T-helper 2 cell treated with Interferon-gamma antibody and Interleukin-4, amounts not matched to agents 100 ng/mL and 5 ng/mL, for 36 hours (primary cell): ENCODE measurements around the gene IMPA2. TPM values are rescaled to one million over a fixed set of nuclear protein-coding genes. Genes with fewer than 3 reads are reported as not detected.

Source experiments
- intact Hi-C: fragments of 100-400 bp; cut with micrococcal nuclease; formaldehyde crosslinking; loops from one replicate; pipeline ENCODE4 v1.15.1; 2023
- total RNA-seq: library from RNA; stranded (reverse); gene quantifications from 2 replicates; pipeline ENCODE4 v1.2.3, GENCODE V29; 2022

IMPA2 gene
- total RNA-seq, 1 donor from 2014 or later, result 21.7 TPM

DNA sequence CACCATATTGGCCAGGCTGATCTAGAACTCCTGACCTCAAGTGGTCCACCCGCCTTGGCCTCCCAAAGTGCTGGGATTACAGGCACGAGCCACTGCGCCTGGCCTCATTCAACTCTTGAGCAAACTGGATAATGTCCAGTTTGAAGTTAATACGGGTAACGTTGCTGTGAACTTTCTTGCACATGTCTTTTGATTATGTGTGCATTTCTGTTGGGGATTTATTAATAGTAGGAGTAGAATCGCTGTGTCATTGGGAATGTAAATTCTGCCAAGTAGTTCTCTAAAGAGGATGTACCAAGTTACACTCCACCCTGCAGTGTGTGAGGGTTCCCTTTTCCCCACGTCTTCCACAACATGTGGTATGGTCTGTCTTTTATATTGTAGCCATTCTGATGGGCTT is 6.2 kb downstream of the IMPA2 start:
- intact Hi-C loops, result loop anchor here (10.0 kb wide), 1 partner anchor 1203 kb away; no protein-coding TSS in a partner anchor

DNA sequence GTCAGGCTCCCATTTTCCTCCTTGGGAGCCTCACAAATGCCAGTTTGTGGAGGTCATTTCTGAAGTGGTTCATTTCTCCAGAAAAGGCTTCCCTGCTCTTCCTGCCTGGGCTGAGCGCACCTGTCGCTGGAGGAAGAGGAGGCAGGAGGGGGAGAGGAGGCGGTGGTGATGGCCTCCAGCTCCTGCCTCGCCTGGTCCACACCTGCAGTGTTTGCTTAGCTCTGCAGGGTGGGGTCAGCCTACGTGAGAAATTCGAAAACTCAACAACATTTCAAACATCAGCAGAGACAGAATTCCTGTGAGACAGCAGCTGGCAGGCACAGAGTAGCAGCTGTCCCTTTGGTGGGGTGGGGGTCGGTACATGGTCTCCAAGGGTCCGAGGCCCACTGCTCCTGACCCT is 7.9 kb downstream of the IMPA2 start:
- intact Hi-C loops, result loop anchor here (10.0 kb wide), 1 partner anchor 1204 kb away; no protein-coding TSS in a partner anchor

DNA sequence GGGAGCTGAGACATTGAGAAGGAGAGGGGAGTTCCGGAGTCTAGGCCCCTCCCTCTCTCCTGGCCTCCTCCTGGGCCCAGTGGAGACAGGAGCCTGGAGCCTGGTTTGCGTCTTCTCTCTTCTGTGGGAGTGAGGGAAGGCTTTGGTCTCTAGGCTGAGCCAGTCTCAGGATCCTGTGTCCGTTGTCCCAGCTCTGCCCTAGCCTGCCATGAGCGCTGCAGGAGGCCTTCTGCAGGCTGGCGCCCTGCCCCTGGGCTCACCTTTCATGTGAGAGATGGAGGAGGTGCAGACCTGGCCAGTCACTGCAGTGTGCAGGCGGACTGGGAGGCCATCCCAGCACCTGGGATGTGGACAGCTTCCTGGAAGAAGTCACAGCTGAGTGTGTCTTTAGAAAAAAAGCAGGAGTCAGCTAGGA is 8.7 kb downstream of the IMPA2 start:
- intact Hi-C loops, result loop anchor here (10.0 kb wide), 1 partner anchor 1205 kb away; no protein-coding TSS in a partner anchor

DNA sequence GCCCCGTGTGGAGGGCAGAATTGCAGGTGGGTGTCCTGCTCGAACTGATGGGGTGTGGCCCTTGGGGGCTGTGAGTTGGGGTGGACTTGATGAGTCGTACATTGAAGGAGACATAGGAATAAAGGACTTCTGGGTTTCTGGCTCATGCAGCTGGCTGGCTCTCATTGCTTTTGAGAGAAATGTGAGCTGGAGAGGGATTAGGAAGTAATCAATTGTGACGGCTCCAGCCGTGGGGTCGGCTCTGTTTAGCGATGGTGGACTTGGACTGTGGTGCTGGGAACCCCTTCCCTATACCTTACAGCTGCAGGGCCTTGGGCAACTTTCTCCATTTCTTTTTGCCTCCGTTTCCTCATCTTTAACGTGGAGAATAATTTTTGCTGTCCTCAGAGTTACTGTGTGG is 9.2 kb downstream of the IMPA2 start:
- intact Hi-C loops, result no loop called here

DNA sequence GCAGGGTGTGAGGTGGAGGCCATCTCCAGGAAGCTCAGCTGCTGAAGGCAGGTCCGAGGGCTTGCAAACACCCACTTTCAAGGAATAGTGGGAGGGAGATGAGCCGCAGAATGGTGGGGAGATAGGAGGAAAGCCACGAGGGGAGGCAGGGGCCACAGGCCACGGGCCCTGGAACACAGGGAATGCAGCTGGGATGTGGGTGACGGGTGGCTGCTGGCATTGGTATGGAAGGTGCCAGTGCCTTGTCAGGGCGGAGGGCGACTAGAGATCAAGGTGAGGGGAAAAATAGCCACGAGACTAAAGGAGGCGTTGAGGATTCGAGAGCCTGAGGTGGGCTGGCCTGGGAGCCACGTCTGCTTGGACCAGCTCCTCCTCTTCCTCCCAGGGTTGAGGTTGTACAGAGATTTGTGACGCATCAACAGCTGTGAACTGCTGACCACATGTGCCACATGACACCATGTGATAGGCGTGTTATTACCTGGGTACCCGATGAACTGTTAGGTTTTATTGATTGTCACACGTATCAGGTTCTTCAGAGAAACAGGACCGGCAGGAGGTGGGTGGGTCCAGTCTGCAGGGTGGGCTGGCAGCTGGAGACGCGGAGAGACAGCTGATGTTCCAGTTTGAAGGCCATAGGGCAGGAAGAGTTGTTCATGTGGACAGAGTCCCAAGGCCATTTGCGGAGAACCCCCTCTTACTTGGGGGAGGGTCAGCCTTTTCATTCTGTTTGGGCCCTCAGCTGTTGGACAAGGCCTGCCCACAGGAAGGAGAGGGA is 9.9 kb downstream of the IMPA2 start:
- intact Hi-C loops, result no loop called here

DNA sequence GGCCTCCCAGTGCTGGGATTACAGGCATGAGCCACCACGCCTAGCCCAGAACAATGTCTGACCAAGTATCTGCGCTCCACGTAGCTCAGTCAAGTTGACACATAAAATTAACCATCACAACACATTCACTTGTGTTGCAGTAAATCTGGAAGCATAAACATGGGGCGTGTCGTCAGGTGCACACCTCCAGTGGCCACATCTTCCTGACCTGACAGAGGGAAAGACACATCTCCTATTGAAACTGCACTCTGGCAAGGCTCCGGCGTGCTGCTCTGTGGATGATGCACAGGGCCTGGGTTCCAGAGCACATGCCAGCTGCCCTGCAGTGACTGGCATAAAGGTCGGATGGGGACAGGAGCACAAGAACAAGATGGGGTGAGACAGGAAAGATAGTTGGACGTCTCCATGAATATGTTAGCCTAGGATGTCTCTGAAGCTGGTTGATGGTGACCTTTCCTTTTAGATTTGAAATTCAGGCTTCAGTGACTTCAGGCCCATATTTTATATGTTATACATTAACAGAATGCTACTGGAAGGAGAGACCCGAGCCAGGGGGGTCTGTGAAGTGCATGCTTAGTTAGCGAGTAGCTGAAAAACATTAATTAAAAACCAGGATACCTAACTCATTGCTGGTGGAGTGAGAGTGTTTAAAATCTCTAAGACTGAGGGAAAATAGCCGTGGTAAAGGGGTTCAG is 10.9 kb downstream of the IMPA2 start:
- intact Hi-C loops, result no loop called here

DNA sequence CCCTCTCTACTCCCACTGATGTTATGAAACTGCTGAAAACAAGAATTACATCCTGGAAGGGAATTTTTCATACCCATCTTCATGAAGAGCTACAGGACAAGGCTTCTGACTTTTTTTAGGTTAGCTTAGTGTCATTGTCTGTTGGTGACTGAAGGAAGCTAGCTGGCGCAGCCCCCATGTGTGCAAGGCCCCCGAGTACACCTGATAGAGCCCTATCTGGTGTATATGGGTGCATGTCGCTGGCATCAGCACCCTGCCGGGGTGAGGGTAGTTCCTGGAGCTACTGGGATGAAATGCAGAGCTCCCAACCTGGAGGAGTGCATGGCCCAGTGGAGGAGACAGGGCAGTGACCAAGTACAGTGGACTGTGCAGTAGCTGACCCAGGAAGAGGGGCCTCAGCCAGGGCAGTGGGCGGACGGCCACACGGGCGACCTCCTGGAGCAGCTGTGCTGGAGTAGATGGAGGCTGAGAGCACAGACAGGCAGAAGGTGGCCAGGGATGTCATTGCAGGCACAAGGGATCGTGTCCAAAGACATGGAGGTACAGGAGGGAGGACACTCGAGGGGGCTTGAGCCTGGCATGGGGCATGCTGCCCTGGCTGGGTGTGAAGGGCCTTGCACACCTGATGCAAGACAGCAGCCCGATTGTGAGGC is 12.1 kb downstream of the IMPA2 start:
- intact Hi-C loops, result no loop called here

DNA sequence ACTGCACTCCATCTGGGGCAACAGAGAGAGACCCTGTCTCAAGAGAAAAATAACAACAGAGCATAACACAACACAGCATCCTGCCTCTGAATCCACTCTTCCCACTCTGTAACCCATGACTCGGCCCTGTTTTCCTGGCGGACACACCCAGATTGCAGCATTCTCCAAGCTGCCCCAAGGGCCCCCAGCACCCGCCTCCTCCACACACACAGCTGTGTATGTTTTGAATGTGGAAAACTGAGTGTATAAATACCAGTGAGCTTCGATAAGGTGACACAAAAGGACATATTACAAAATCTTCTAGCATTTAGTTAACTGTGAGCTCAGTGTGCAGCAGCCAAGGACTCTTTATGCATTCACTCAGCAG is 13.0 kb downstream of the IMPA2 start:
- intact Hi-C loops, result no loop called here

DNA sequence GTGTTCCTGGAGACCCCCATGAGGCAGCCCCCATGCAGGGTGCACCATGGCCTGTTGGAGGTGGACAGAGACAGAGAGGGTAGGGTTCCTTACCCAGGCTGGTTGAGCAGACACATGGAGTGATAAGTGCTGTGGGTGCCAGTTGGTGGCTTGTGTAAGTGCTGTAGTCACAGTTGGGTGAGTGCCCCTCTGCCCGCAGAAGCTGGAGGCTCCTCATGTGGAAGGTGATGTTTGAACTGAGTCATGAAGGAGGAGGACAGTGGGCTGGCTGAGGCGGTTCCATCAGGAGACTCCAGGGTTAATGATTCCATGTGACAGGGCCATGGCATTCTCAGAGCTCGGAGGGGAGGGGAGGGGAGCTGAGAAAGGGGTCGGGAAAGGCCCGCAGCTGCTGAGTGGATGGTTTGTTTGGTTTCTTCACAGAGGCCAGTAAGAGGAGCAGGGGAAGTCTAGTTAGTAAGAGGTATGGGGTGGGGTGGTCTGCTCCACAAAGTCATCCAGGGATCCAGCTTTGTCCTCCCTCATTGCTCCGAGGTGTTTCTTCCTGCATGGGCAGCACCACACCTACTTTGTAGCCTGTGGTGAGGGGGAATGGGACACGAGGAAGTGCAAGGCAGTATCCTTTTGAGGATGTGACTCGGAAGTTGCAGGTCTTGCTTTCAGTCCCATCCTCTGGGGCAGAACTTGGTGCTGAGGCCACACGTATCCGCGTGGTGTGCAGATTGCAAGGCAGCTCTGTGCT is 13.6 kb downstream of the IMPA2 start:
- intact Hi-C loops, result loop anchor here (1.0 kb wide), 2 partner anchors 57 to 262 kb away; no protein-coding TSS in a partner anchor

DNA sequence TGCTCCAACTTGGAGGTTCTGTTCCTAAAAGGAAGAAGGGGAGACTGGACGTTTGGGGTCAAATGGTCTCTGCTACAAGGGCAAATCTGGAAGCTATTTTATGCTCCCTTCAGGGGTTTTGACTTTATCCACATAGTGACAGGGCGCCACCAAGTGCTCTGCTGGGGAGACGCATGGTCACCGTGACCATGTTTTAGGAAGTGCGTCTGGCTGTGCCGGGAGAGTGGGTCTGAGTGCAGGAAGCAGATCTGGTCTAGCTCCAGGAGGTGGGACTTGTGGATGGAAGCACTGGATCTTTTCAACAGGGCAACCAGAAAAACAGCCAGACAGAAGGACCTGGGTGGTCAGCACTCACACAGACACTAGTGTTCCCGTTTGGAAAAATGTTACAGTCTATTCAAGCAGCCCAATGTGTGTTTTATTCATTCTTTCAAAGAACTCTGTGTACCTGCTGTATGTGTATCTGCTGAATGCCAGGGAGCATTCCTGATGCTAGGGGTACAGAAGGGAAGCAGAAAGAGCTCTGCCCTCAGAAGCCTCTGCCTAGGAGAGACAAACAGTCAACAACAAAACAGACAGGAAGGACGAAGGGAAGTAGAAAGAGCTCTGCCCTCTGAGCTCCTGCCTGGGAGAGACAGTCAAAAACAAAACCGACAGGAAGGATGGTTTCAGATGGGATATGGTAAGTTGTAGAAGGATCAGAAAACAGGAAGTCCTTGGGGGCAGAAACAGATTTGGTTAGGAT is 14.3 kb downstream of the IMPA2 start:
- intact Hi-C loops, result loop anchor here (1.0 kb wide), 2 partner anchors 57 to 262 kb away; no protein-coding TSS in a partner anchor

DNA sequence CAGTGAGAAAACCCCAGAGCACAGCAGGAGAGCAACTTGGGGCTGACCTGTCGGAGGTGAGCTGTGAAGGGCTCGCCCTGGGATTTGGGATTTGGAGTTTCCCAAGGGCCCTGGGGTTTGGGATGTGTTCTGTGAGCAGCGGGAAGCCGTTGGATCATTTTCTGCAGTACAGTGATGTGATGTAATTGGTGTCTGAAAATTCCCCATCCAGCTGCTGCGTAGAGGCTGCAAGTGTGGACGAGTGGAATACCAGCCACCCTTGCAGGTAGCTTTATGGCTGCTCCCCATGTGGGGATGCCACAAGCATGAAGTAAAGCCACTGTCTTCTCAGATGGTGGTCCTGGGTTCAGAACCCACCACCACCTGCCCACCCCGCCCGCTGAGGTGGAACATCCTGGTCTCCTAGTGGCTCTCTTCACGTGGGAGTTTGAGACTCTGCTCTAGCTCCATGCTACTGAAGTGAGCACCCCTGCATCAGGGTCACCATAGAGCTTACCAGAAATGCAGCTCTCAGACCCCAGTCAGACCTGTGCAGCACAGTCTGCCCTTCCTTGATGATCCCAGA is 15.0 kb downstream of the IMPA2 start:
- intact Hi-C loops, result no loop called here

DNA sequence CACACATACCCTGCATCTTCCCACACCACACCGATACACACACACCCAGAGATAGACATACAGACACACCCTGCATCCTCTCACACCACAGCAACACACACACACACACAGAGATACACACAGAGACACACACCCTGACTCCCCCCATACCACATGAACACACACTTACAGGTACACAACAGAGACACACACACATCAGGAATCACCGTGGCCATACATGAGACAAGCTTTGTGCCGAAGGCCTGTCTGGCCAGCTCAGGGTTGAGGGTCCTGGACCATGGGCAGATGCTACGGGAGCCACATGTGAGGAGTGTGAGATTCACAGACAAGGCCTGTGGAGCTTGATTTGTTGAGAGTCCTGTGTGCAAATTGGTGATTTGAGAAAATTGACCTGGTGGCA is 15.6 kb downstream of the IMPA2 start:
- intact Hi-C loops, result no loop called here

DNA sequence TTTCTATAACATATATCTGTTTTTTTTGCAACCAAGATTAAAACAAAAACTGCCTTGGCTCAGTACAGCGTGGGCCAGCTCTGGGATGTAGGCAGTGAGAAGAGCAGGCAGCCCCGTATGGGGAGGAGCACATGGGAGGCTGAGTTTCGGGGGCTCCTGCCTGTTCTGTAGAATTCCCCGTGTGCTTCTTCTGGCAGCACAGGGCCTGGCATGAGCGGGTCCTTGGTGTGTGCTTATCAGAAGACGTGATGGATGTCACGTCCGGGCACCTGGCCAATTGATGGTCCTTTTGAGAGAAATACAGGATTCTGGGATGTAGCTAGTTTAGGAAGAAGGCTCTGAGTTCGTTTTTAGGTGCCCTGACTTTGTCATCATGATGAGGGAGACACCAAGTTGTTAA is 16.2 kb downstream of the IMPA2 start:
- intact Hi-C loops, result no loop called here

DNA sequence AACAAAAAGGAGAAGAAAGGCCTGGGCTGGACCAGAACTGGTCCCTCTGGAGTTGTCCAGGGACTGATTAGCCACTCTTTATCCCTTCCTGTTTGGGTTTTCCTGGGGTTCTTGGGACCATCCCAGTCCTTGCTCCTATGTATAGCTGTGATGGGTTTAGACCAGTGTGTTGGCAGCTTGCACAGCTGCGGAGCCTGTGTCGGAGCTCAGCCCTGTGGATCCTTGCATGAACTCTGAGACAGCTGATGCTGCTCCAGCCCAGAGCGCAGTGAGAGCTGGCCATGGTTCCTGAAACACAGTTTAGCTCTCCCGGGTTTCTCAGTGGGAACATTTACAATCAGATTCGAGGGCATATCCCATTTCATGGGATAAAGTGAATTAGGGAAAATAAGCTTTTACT is 16.9 kb downstream of the IMPA2 start:
- intact Hi-C loops, result no loop called here

DNA sequence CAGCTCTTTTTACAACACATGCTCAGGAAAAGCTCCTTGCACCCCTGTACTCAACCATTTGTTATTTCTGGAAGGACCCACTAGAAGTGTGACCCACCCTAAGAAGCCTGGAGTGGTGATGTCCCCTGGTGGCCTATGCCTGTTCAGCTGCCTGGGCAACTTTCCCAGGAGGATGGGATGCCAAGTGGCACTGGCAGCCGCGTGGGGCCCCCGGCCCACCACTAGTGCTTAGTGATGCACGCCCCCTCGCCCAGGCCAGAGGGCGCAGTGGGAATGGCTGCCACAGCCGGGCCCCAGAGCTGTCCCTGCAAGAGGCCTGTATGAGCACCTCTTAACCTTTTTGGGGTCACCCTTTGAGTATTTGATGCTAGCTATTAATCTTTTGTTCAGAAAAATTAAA is 18.1 kb downstream of the IMPA2 start:
- intact Hi-C loops, result no loop called here

DNA sequence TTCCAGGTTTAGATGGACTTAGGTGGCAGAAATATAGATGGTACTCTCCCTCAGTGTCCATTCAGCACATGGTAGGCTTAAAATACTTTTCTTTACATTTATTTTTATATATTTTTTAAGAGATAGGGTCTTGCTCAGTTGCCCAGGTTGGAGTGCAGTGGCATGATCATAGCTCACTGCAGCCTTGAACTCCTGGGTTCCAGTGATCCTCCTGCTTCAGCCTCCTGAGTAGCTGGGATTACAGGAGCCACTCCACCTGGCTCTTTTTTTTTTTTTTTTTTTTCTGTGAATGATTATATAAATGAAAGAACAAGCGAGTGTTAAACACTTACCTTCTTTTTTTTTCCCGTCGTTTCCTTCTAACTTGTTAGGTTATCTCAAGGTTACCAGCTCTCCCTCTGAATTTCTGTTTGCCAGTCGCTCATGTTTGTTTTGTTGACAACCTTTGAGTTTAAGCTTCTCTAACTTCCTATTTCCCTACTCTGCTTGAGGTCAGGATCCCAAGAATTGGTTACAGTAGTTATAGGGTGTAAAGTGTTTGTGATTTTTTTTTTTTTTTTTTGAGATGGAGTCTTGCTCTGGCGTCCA is 18.9 kb downstream of the IMPA2 start:
- intact Hi-C loops, result no loop called here

DNA sequence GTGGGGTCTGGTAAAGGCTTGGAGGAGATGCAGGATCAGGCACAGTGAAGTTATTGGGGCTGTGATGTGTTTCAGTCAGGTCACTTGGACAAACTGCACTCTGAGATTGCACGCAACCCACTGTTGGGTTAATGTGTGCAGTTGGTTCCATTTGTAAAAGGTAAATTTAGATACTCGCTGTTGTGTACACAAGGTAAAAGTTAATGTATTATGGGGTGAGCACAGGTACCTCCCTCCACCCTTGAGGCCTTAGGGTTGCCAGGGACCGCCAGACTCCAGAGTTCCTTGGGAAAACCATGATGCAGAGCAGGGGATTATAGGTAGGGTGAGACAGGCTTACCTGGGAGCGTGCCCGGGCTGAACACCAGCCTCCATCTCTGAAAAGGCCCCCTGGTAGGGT is 20.1 kb downstream of the IMPA2 start:
- intact Hi-C loops, result no loop called here

DNA sequence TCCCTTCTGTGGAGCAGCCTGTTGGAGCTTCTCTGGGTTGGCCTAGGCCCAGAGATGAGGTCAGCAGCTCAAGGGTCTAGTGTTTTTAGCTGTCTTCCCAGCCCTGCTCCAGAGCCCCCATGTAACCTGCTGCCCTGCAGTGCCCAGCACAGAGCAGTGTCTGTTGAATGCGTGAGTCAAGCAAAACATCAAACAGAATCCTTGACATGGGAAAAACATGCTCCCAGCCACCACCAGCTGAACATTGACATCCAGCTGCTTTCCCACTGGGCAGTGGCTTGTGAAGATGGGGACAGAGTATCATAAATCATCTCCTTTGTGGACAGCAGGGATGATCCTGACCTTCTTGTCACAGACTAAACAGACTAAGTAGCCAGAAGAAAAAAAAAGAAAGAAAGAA is 22.6 kb downstream of the IMPA2 start:
- intact Hi-C loops, result no loop called here

DNA sequence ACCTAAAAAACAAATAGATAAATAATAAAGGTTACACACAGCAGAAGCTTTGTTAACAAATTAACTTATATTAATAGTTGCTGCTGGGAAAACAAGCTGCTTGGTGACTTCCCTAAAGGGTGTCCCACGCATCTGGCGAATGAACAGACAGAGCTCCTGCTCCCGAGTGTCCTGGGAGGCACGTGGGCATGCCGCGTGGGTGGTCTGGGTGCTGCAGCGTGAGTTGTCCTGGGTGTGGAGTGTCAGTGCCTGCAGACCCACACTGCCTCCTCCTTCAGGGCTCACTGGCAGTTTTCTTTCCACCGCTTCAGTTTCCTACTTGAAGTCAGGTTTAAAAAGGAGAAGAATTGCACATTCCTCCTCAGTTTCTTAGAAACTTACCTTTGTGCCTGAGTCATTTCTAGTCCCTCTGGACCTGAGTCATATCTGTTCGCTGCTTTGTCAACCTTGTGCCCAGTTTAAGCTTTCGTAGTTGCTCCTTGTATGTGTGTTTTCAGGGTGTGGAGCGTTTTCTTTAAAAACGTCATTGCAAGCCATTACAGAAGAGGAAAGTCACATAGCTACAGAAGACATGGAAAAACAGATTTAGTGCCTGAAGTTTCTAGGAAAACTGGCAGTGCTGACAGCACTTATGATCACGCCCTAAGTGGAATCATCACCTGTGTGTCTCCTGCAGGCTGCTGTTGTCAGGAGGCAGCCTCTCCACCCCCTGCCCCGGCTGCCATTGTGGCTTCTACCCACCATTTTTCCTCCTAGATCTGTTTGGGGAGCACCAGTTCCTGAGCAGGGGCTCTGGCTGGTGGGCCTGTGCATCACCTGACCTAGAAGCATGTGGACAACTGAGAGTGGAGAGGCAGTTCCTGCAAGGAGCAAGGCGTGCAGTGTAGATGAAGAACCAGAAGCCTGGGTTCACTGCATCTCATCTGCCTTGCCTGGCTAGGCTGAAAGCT is 24.5 kb downstream of the IMPA2 start:
- intact Hi-C loops, result no loop called here
